ENCODE results near the gene HOXB9.

GRCh38 chr17:48619826-48620449, 6.2 kb downstream of the HOXB9 start:
- TF ChIP-seq CTCF (IDR thresholded peaks at IDR 0.05; ENCODE audit: low read depth, low read length, poor library complexity, severe bottlenecking) = no peak
- TF ChIP-seq EZH2phosphoT487 (IDR thresholded peaks at IDR 0.05; ENCODE audit: borderline replicate concordance, low read length) = no peak
